ENCODE data around the gene CBFB. TPM values are rescaled to one million over a fixed set of nuclear protein-coding genes. Genes with fewer than 3 reads are reported as not detected.

The CBFB gene
- total and polyA plus RNA-seq, 9 of the 15 experiments (the other 6 are each of a cell fraction or from before 2014, with no cell fraction given): 22.0 to 112 (median 66.5) TPM

DNA sequence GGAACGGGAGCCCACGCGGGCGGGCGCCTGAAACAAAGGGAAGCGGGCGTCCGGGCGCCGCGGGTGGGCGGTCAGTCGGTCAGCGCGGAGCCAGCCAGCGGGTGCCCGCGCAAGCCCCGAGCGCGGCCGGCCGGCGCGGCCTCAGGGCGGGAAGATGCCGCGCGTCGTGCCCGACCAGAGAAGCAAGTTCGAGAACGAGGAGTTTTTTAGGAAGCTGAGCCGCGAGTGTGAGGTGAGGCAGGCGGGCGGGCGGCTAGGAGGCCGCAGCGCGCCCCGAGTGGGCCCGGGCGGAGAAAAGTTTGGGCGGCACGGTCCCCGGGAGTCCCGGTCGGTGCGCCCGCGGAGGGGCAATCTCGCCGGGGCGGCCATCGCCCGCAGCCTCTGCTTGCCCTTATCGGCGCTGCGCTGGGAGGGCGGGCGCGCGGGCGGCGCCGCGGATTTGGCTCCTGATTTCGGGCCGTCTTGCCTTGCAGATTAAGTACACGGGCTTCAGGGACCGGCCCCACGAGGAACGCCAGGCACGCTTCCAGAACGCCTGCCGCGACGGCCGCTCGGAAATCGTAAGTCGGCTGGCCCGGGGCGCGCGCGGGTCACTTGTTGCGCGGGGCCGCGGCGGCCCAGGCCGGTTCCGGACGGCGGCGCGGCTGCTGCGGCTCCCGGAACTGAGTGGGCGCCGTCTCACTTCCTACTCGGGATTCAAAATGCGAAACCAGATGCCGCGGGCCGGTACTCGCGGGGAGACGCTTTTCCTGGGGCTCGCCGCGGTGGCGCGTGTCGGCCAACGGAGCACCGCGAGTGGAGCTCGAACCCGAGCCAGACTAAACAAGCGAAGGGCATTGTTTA lies 526 bp downstream of the CBFB start (continued):
- TF ChIP-seq IRF2 (CRISPR knock-in tag; IDR thresholded peaks at IDR 0.05) (no peak), SRSF1 (IDR thresholded peaks at IDR 0.05; ENCODE audit: low read depth, low read length) (no peak), ZC3H8 (IDR thresholded peaks at IDR 0.05) (no peak), MAFG (tag; conservative IDR thresholded peaks at IDR 0.05) (no peak), TAF9B (IDR thresholded peaks at IDR 0.05; ENCODE audit: partially characterized antibody) (no peak), ZNF282 (CRISPR knock-in tag; IDR thresholded peaks at IDR 0.05) (no peak), ZNF764 (CRISPR knock-in tag; IDR thresholded peaks at IDR 0.05; ENCODE audit: low read depth) (no peak), ATF4 (CRISPR knock-in tag; IDR thresholded peaks at IDR 0.05) (no peak), ZBTB9 (CRISPR knock-in tag; IDR thresholded peaks at IDR 0.05) (no peak), ZKSCAN3 (CRISPR knock-in tag; IDR thresholded peaks at IDR 0.05) (no peak), ZNF175 (CRISPR knock-in tag; IDR thresholded peaks at IDR 0.05; ENCODE audit: low read depth) (0 out of 2 replicates have a peak, but pooled peaks have one; percentile 57), ZFP36 (IDR thresholded peaks at IDR 0.05; ENCODE audit: low read depth, low read length, partially characterized antibody) (no peak), MIER1 (IDR thresholded peaks at IDR 0.05; ENCODE audit: low read depth) (no peak), FOXA1 (IDR thresholded peaks at IDR 0.05; ENCODE audit: borderline replicate concordance) (no peak), JUN (IDR thresholded peaks at IDR 0.05; ENCODE audit: borderline replicate concordance, low read depth, low read length) (no peak), JUN (CRISPR knock-in tag; IDR thresholded peaks at IDR 0.05; ENCODE audit: borderline replicate concordance) (no peak; the same call in 1 of the 2 replicates), HDAC6 (IDR thresholded peaks at IDR 0.05; ENCODE audit: low read depth, low read length) (no peak), USF1 (CRISPR knock-in tag; IDR thresholded peaks at IDR 0.05) (no peak), SMARCA5 (IDR thresholded peaks at IDR 0.05) (no peak), GATAD2A (IDR thresholded peaks at IDR 0.05) (no peak)
- TF ChIP-seq, protein P1, sequence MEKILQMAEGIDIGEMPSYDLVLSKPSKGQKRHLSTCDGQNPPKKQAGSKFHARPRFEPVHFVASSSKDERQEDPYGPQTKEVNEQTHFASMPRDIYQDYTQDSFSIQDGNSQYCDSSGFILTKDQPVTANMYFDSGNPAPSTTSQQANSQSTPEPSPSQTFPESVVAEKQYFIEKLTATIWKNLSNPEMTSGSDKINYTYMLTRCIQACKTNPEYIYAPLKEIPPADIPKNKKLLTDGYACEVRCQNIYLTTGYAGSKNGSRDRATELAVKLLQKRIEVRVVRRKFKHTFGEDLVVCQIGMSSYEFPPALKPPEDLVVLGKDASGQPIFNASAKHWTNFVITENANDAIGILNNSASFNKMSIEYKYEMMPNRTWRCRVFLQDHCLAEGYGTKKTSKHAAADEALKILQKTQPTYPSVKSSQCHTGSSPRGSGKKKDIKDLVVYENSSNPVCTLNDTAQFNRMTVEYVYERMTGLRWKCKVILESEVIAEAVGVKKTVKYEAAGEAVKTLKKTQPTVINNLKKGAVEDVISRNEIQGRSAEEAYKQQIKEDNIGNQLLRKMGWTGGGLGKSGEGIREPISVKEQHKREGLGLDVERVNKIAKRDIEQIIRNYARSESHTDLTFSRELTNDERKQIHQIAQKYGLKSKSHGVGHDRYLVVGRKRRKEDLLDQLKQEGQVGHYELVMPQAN (IDR thresholded peaks at IDR 0.05; ENCODE audit: borderline replicate concordance): no peak
- TF ChIP-seq, protein P2, sequence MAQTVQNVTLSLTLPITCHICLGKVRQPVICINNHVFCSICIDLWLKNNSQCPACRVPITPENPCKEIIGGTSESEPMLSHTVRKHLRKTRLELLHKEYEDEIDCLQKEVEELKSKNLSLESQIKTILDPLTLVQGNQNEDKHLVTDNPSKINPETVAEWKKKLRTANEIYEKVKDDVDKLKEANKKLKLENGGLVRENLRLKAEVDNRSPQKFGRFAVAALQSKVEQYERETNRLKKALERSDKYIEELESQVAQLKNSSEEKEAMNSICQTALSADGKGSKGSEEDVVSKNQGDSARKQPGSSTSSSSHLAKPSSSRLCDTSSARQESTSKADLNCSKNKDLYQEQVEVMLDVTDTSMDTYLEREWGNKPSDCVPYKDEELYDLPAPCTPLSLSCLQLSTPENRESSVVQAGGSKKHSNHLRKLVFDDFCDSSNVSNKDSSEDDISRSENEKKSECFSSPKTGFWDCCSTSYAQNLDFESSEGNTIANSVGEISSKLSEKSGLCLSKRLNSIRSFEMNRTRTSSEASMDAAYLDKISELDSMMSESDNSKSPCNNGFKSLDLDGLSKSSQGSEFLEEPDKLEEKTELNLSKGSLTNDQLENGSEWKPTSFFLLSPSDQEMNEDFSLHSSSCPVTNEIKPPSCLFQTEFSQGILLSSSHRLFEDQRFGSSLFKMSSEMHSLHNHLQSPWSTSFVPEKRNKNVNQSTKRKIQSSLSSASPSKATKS (CRISPR knock-in tag; IDR thresholded peaks at IDR 0.05): no peak
